GM20000 (cell line): Measurements from ENCODE around the gene DYTN.

ENCODE experiments used
- DNase-seq: peaks from one replicate; pipeline ENCODE4 v3.0.0; 2012; ENCODE audit warnings: low spot score
- TF ChIP-seq, protein P1 (sequence below): IDR thresholded peaks from 2 replicates; pipeline ENCODE4 v1.5.1; 2012; ENCODE audit warnings: mild to moderate bottlenecking, control low read depth; ENCODE audit errors: extremely low read depth, missing control alignments

DYTN gene, protein sequence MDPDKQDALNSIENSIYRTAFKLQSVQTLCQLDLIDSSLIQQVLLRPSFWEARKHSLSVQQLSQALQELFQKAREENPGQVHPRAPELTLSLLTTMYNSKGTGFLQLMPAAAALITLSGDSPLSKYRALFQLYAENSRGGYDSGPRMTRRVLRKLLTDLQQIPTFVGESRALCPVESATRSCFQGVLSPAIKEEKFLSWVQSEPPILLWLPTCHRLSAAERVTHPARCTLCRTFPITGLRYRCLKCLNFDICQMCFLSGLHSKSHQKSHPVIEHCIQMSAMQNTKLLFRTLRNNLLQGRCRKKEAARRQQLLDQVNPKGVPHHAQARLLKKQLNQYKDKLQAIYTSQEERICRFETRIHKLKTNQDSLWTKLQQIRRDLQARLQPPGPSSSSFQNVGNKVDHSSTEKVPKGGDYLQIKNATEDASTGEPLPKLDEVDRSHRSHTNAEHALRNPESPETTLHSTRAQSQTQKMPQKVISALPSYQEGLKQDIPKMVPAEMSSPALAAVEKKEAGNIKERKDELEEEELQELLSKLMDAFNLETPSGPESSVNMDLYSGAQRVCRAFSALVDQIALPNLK

DNA sequence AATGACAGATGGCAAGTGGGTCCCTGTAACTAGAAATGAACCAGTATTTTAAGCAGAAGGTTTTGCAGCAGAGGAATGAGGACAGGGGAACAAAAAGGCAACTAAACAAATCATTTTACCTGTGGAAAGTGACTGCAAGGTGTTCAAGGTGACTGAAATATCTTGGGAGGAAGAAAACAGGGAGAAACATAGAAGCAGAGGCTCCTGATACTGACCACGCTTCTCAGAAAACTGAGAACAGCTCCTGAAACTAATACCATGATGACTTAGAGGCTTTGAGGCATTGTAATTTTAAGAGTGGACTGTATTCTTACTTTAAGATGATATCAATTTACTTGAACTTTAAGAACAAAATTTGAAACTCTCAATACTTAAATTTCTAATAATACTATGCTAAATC, at the start of gene DYTN:
Gene DYTN (minus strand): TSS at position 101 of the 400 bp plus-strand sequence. CDS start 117 bp downstream, outside the sequence.
- DNase-seq = no peak
- TF ChIP-seq, protein P1, sequence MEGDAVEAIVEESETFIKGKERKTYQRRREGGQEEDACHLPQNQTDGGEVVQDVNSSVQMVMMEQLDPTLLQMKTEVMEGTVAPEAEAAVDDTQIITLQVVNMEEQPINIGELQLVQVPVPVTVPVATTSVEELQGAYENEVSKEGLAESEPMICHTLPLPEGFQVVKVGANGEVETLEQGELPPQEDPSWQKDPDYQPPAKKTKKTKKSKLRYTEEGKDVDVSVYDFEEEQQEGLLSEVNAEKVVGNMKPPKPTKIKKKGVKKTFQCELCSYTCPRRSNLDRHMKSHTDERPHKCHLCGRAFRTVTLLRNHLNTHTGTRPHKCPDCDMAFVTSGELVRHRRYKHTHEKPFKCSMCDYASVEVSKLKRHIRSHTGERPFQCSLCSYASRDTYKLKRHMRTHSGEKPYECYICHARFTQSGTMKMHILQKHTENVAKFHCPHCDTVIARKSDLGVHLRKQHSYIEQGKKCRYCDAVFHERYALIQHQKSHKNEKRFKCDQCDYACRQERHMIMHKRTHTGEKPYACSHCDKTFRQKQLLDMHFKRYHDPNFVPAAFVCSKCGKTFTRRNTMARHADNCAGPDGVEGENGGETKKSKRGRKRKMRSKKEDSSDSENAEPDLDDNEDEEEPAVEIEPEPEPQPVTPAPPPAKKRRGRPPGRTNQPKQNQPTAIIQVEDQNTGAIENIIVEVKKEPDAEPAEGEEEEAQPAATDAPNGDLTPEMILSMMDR = no peak

DNA sequence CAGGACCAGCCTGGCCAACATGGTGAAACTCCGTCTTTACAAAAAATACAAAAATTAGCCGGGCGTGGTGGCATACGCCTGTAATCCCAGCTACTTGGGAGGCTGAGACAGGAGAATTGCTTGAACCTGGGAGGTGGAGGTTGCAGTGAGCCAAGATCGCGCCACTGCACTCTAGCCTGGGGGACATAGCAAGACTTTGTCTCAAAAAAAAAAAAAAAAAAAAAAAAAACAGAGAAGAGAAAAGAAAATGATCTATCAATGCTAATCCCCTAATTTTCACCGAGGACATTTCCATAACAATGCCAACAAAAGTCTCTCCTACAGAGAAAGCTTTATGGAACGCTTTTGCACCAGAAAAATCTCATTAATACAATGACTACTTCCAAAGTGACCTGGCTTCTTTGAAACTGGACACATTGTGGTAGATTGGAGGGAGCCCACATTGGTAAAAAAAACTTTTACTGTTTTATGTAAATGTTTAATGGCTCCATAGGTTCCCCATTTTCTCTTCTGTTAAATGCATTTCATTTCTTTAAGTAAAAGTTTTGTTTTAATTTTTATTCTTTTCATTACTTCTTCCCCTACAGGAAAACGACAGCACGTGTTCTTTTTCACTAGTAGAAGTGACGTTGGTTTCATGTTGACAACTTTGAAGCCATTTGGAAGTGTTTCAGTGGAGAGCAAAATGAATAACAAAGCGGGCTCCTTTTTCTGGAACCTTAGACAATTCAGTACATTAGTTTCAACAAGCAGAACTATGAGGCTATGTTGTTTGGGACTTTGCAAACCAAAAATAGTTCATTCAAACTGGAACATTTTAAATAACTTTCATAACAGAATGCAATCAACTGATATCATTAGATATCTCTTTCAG, 48.1 kb upstream of the DYTN start:
- TF ChIP-seq, protein P1 = no peak
- DNase-seq = no peak

DNA sequence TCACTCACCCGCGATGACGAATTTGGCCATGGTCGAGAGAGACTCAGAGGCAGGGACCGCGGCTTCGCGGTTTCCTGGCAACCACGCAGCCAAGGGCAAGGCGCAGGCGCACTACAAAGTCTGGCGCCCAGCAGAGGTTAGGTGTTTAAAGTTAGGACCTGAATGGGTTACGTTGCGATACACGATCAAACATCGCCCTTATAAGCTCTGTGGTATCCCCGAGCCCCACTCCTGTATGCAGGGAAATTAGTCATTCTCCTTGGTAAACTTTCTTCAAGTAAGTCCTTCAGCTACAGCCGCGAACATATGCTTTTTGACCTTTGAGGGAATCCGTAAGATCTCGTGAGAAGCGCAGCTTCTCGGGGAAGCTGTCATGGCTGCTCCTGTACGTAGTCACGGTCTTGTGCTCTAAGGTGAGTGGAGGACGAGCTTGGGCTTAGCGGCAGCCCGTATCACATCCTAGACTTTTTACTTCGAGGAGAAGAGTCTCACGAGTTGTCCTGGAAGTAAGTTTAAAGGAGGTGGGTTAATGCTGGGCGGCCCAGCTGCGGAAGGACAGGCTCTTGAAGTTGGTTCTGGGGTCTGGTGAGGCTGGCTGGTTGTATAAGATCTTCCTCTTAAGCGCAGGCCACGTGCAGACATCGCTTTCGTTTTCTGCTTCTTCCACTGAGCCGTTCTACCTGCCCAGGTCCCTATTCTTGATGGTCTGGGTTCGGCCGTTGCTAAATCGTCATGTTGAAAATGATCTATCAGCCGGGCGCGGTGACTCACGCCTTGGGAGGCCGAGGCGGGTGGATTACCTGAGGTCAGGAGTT, 47.3 kb upstream of the DYTN start, which contains the start of the genes FASTKD2 and MDH1B:
Gene FASTKD2 (plus strand): TSS at position 365 of the 815 bp plus-strand sequence. CDS start 1,088 bp downstream, outside the sequence.
Gene MDH1B (minus strand): TSS at position 87 of the 815 bp plus-strand sequence. CDS start 57 bp downstream, at position 30.
- TF ChIP-seq, protein P1 = no peak
- peak; percentile 79 for DNase-seq

DNA sequence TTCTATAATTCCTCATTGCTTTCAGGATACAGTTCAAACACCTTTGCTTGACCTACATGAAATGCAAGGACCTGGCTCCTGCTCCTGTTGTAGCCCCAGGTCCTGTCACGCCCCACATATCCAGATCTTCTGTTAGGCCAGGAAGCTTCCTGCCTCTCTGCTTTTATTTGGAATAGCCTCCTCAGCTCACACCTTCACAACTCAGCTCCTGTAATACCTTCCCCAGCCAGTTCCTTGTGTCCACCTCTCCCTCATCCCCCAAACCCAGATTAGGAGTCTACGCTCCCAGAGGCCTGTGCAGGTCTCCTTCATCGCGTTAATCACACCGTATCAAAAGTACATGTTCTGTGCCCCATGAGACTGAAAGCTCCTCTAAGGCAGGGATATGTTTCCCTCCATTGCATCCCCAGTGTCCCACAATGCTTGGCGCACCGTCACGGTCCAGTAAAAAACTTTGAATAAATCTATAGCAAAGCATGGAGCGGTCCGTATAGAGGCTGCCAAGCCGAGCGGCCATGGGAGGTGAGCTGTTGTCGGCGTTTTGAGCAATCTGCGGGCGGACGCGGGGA, 46.6 kb upstream of the DYTN start:
- TF ChIP-seq, protein P1 = no peak
- DNase-seq = no peak

DNA sequence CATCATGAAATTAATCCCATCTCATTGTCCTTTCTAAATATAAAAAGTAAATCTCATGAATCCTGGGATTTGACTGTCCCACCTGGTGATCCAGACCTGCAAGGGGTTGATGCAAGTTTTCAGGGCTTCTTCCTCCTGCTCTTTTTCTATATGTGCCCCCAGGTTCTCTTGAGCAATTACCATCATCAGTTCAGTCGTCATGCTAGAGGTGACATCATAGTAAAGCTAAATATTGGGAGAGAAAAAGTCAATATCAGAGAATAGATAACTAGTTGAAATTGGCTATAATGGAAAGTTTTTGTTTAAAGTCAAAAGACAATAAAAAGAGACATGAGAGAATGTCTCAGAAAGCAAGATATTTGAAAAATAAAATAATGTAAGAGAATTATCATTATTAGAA, 38.6 kb upstream of the DYTN start:
- DNase-seq = no peak
- TF ChIP-seq, protein P1 = no peak

DNA sequence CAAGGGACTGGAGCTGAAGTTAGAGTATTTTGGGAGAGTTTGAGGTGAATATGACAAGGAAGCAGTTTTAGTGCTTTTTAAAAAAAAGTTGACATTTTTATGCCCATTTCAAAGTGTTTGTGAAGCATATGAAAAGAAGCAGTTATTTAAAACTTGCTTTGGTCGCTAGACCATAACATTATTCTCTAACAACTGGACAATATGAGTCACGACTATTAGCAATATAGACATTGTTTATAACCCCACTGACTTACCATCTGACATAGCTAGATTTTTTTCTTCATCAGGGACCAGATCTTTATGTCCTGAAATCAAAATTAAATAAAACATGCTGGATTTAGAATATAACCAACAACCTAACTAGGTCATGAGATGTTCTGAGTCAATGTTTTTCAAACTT, 22.6 kb upstream of the DYTN start:
- TF ChIP-seq, protein P1 = no peak
- DNase-seq = no peak
